GM18870 (cell line): Measurements from ENCODE around the gene LNPEP.
"Not testable (repeated sequence)": the region's sequence is repeated elsewhere in the genome, so short reads cannot be mapped to it uniquely, and the experiment has no call there.

Experiments used
- ATAC-seq: cut with Tn5 transposase; IDR thresholded peaks from one replicate; pipeline ENCODE4 v1.9.1; 2021; ENCODE audit warnings: moderate library complexity; ENCODE audit not compliant: unreplicated experiment

The LNPEP gene

DNA sequence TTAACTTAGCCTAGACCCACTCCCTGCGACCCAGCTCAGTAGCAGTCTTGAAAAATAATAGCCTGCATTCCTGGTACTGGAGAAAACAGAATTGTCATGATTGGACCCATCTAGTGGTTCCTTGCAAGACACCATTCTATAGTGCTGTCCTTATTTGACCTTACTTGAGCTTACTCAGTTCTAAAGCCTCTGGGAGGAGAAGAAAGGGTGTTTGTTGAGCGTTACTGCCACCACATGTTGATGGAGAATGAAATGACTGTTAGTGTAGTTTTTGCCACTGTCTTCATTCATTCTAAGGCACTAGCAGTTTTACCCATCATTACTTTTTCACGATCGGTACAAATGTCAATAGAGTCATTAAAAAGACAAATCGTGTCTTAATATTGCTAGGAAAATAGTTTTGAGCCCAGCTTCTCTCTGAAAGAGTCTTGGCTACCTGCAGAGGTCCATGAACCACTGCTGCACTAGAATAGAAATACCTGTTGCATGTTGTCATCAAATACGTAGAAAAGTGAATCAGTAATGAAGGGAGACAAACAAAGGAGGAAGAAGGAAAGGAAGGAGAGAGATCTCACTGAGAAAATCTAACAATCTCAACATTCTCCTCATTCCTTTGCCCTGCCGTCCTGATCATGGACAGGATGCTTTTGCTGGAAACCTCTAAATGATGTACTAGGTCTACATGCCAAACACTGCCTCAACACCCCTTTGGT lies 110.5 kb downstream of the LNPEP start:
- no peak for ATAC-seq

DNA sequence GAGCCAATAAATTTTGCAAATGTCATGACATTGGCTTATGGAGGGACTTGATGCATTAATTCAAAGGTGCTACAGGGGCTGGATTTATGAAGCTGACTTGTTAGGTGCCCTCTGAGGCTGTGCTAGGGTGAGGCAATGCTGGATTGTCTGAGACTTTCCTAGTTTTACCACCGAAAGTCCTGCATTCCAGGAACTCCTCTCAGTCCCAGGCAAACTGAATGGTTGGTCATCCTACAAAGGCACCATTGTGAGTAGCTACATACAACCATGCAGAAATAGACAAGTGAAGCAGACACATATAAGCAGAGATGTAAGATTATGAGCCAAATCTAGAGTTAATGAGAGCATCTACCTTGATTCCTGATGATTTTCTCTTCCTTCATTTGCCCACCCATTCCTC lies 111.2 kb downstream of the LNPEP start:
- no peak for ATAC-seq

DNA sequence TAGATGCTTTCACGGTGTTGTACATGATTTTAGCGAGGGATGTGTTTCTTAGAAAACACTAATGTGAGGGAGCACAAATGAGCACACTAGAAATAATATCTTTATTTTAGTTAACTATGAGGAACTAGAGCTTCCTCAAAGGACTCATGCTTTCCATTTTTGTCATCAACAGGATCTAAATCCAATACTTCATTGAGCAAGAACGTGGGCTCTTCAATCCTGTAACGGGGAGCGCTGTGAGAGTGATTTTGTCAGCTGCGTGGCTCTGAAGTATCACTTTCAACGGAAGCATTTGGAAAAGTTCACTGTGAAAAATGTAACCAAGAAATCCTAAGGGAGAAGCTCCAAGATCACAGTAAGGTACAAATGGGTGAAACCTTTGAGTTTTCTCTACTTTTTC lies 113.3 kb downstream of the LNPEP start:
- ATAC-seq = no peak

DNA sequence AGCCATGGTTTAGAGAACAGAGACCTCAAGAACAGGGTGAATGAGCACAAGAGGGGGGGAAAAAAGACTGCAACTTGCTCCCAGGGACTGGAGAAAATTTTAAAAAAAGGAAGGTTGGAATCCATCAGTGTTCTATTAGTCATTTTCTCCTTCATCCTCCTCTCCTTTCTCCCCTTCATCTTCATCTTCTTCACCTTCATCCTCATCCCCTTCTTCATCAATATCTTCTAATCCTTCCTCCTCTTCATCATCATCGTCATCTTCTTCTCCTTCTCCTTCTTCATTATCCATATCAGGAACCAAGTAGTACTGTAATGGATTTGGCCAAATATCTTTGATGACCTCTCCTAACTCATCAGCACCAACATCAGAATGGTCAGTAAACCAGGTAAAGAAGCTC lies 120.4 kb downstream of the LNPEP start:
- no peak for ATAC-seq

DNA sequence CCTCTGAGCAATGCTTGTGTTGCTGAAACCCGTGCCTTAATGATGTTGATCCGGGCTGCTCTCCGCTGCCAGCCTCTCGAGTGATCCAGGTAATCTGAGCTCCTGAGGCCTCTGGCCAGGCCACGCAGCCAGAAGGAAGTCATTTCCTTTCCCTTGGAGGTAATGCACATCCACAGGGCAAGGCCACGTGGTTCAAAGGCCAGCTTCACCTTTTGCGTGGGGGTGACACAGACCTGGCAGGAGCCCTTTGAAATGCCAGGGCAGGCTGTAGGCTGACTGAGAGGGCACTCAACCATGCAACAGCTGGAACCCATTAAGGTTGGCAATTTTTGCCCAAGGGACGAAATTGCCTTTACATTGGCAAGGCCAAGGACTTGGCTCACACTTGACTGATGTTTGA lies 126.2 kb downstream of the LNPEP start:
- no peak for ATAC-seq

DNA sequence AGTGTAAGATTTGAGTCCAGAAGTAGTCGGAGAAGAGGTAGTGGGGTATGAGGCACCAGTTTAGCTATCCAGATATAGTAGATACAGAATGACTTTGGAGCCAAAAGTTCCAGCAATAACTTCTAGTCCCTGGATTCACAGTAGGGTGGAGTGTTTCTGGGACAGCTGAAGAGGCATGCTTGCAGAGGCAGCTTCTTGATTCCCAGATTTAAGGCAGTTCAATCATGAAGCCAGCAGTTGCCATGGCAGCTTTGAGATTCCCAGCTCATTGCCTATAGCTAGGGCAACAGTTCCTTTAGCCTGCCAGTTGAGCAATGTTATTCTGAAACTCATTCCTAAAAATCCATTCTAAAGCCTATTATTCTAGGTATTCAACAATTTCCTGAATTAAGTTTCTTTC lies 127.4 kb downstream of the LNPEP start:
- no peak for ATAC-seq

DNA sequence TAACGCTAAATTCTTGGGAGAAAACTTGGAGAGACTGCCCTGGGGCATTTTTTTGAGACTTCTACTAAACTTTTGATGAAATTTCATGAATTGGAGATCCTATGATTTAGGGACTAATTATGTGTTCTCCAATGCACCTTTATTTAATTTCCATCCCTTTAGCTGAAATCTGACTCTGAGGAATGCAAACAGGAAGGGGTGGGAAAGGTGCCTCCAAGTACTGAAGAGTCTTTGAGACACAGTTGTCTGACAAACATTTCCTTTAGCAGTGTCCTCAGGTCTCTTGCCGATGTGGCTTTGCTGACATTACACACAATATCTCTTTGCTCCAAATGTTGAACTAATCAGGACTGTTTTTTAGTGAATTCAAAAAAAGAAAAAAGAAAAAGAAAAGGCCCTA lies 129.6 kb downstream of the LNPEP start:
- no peak for ATAC-seq

DNA sequence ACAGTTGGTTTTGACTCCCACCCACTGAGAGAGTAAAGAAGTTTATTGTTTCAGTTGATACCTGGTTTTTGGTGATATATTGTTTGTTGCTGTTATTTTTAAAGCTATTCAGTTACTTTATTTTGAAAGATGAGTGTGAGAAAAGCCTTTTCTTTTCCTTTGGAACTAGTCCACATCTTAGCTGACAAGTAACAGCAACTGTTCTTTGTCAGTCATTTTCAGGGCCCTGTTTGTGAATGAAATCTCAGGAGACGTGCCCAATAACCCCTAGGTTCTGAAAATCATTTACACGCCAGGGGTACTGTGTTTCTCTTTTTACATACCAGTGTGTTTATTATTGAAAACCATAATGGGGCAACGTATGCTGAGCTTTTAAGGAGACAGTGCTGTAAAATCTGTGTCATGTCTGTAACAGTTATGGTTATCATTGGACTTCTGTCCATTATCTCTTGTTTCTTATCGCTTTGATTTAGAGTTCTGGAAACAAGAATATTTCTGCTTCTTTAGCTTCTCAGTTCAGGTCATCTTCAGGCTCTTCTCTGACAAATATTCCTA lies 131.5 kb downstream of the LNPEP start:
- no peak for ATAC-seq

DNA sequence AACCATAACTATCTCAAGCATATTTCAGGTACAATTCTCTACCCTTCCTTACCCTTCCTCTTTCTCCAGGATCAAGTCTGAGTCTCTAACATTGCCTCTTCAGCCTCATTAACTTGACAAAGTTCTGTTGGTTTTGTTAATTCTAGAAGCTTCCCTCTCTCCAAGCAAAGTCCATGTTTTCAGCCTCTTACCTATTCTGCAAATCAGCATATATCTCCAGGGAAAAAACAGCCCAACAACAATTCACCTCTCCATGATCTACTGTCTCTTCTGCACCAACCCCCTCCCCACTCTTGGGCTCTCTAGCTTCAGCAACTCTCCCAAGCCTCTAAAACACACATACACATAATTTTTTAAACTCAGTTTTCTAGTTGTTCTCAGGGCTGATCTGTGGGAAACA lies 134.4 kb downstream of the LNPEP start:
- ATAC-seq = no peak

DNA sequence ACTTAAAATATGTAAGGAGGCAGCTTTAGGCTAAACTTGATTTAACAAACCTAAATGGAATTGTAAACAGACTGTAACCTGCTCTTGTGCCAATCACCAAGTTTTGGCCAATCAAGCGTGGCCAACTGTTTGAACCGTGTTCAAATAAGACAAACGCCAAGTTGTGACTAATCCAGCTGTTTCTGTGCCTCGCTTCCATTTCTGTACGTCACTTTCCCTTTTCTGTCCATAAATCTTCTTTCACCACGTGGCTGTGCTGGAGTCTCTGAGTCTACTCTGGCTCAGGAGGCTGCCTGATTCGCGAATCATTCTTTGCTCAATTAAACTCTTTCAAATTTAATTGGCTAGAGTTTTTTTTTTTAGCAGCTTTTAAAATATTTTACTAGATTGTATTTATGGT lies 135.2 kb downstream of the LNPEP start:
- ATAC-seq = no peak

DNA sequence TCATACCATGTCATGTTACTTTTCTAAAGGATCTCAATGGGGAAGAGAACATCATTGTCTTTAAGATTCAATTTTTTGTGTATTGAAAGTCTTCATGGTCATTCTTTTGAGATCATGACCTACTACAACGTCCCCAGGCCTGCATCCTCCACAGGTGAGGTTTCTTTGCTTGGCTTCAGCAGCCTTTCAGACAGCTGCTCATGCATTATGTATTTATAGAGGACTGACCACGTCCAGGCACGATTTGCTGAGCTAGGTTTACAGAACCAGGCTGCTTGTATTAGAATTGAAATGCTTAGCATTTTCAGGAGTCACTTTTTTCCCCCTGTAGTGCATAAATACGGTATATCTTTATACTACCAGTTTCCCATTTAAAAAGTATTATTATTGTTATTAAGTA lies 136.1 kb downstream of the LNPEP start:
- no peak for ATAC-seq

DNA sequence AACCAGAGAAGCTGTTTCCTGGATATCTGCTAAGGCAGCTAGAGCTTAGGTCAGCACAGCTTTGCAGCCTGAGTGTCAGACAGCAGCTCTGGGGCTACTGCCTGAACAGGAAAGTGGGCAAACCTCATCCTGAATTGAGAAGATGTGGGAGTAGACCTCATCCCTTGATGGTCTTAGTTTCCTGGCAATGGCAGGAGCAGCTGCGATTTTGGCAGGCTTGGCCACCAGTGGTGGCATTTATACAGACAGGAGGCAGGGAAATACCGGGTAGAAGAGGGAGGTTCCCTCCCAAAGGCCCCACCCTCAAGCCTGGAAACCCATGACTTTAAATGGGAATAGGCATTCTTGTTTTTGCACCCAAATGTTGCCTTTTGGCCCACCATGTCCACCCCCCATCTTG lies 136.8 kb downstream of the LNPEP start:
- no peak for ATAC-seq

DNA sequence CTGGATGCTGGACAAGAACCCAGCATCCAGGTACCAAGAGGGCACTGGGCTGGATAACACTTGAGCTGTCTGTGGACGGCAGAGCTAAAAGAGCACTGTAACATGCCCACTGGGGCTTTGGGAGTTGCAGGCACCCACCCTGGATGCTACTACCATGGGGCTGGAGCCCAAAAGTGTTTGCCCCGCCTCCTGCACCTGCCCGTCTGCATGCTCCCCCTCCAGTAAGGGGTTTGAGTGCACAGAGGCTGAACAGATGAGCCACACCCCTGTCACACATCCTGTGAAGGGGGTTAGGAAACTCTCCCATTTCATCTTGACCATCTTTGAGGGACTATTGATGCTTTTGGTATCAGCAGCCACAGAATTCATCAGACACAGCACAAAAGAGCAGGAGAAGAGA lies 137.5 kb downstream of the LNPEP start:
- no peak for ATAC-seq

DNA sequence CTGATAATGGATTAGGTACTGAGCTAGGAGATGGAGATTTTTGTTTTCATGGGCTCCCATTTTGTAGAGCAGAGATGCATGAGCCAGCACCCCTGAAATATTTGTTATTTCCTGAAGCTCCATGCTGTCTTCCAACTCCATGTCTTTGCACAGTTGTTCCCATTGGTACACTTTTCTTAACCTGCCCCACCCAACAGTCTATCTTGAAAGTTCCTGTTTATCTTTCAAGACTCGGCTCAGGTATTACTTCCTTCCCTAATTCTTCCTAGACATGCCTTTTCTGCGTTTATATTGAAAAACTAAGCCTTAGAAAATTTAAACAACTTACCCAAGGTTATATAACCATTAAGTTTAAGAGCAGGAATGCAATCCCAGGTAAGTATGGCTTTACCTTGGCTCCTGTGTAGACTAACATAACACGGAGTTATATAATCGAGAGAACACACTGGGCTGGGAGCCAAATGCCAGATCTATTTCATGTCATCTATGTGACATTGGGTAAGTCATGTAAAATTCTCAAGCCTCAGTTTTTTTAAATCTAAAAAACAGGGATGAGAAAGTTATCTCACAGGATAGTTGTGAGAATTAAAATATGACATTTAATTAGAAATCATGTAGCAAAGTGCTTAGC lies 139.1 kb downstream of the LNPEP start:
- no peak for ATAC-seq

DNA sequence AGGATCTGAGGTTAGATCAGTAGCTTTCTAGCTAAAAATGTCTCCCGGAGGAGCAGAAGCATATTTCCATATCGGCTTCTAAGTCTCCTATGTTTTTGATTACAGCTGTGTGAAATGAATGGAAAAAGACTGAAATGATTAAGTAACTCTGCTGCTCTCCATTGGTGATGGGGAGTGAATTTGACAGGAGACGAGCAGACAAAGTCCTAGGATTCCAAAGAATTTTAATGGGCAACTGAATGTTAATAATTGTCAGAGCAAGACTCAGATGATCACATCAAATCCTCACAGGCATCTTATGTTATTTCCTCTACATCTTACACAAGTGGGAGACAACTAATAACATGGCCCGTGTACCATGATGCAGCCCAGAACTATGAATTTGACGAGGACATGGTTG lies 139.8 kb downstream of the LNPEP start:
- ATAC-seq = no peak

DNA sequence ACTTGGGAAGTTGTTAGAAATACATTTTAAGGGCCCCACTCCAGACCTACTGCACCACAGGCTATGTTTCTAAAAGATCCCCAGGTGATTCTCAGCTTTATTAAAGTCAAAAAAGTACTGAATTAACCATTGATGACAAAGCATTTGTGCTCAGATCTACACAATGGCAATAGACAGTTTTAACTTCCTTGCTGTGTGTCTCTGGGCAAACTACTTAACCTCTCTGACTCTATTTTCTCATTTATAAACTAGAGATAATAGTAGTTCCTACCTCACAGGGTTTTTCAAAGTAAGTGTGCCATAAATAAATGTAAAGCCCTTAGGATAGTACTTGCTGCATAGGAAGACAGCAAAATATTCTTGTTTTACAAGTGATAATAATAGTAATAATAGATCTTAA lies 140.2 kb downstream of the LNPEP start:
- no peak for ATAC-seq

DNA sequence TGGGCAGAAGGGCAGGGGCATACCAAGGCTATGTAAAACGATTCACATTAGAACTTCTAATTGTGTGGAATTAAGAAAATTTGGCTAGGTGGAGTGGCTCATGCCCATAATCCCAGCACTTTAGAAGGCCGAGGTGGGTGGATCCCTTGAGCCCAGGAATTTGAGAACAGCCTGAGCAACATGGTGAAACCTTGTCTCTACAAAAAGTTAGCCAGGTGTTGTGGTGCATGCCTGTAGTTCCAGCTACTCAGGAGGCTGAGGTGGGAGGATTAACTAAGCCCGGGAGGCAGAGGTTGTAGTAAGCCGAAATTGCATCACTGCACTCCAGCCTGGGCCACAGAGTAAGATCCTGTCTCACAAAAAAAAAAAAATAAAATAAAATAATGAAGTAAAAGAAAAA lies 141.4 kb downstream of the LNPEP start:
- ATAC-seq = no peak

DNA sequence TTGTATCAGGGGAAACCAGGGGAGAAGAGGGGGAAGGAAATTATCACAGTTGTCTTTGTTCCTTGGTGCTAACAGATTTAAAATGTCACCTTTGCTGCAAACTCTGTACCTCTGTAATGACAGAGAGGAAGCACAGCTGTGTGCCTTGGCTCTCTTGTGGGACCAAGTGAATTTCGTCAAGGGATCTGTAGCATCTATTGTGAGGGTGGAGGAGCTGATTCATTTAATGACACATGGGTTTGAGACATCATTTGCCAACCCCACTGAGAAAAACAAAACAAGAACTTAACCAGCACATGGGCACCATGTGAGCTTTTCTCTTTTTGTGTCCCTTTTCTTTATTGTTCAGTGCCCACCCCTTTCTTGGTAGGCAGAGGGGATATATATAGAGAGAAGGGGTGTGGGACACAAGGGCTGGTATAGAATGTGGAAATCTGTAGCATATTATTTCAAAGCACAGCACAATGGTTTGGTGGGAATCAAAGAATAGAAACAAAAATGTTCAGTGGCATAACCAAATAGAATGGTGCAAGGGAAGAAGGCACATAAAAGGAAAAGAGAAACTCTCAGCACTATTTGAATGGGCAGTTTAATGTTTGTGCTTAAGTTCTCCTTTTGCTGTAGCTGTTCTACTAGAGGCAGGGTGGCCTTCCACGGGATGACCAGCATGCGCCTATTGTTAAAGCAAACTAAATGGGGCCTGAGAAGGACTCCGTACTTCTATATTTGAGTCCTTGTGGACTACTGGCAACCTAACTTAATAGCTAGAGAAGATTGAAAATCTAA lies 143.3 kb downstream of the LNPEP start:
- ATAC-seq = no peak

DNA sequence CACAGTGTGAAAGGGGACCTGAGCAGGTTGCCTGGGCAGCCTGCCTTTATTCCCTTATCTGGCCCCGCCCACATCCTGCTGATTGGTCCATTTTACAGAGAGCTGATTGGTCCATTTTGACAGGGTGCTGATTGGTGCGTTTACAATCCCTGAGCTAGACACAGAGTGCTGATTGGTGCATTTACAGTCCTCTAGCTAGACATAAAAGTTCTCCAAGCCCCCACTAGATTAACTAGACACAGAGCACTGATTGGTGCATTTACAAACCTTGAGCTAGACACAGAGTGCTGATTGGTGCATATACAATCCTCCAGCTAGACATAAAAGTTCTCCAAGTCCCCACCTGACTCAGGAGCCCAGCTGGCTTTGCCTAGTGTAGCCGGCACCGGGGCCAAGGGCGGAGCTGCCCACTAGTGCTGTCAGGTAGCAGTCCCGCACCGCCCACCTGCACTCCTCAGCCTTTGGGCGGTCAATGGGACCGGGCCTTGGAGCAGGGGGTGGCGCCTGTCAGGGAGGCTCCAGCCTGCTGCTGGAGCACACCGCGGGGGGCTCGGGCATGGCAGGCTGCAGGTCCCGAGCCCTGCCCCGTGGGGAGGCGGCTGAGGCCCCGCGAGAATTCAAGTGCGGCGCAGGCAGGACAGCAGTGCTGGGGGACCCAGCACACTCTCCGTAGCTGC lies 149.0 kb downstream of the LNPEP start:
- not testable (repeated sequence) for ATAC-seq

DNA sequence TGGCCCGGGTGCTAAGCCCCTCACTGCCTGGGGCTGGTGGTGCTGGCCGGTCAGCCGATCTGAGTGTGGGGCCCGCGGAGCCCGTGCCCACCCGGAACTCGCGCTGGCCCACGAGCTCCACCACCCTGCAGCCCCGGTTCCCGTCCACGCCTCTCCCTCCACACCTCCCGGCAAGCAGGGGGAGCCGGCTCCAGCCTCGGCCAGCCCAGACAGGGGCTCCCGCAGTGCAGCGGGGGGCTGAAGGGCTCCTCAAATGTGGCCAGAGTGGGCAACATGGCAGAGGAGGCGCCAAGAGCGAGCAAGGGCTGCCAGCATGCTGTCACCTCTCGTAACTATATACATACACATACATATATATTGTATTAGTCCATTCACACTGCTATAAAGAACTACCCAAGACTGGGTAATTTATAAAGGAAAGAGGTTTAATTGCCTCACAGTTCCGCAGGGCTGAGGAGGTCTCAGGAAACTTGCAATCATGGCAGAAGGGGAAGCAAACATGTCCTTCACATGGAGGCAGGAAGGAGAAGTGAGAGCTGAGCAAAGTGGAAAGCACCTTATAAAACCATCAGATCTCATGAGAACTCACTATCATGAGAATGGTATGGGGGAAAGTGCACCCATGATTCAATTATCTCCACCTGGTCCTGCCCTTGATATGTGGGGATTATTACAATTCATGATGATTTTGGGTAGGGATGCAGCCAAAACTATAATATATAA lies 149.7 kb downstream of the LNPEP start:
- ATAC-seq = no peak
